ENCODE results near the gene EGFLAM. TPM values are rescaled to one million over a fixed set of nuclear protein-coding genes. Genes with fewer than 3 reads are reported as not detected.
"Not testable (repeated sequence)": the region's sequence is repeated elsewhere in the genome, so short reads cannot be mapped to it uniquely, and the experiment has no call there.

EGFLAM gene
- total RNA-seq, 1 experiment from 2014 or later, result not detected

DNA sequence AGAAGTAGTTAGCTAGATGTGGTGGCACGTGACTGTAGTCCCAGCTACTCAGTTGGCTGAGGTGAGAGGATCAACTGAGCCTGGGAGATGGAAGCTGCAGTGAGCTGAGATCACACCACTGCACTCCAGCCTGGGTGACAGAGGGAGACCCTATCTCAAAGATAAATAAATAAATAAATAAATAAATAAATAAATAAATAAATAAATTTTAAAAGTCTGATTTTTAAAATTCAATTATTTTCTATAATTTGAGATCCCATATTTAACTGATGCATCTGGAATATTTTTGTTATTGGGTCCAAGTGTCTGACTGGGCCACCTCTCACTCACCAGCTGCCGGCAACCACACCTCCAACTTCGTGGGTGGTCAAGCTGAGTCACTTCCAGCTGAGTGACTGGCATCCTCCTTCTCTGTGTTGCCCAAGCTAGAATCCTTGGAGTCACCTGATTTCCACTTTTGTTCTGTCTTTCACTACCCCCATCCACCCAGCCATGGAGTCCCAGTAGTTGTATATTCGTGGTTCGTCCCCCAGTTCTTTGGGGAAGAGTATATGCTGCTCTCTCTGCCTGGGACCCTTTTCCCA is 70.9 kb downstream of the EGFLAM start:
- DNase-seq (ENCODE audit: low read depth), result peak; percentile 90

DNA sequence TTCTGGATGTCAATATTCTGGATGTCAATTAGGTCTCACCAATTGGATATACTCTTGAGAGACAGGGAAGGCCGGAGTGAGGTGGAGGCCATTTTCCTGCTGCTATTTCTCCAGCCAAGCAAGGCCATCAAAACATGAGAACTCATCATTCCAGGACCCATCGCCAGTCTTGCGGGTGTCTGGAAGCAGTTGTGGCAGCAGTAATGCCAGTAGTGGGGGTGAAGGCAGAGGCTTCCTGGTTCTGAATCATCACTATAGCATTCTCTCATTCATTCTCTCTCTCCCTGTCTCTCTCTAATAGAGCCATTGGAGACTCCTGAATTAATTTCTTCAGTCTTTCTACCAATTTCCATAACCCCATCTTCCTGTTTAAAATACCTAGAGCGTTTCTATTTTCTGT is 71.8 kb downstream of the EGFLAM start:
- DNase-seq (ENCODE audit: low read depth), result peak; percentile 82

DNA sequence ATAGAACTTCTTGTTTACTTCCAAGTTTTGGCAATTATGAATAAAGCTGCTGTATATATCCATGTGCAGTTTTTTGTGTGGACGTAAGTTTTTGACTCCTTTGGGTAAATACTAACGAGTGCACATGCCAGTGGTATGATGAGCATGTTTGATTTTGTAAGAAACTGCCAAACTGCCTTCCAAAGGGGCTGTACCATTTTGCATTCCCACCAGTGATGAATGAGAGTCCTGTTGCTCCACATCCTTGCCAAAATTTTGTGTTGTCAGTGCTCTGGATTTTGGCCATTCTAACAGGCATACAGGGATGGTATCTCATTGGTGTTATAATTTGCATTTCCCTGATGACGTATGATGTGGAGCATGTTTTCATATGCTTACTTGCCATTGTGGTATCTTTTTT is 73.5 kb downstream of the EGFLAM start:
- DNase-seq (ENCODE audit: low read depth), result no peak

DNA sequence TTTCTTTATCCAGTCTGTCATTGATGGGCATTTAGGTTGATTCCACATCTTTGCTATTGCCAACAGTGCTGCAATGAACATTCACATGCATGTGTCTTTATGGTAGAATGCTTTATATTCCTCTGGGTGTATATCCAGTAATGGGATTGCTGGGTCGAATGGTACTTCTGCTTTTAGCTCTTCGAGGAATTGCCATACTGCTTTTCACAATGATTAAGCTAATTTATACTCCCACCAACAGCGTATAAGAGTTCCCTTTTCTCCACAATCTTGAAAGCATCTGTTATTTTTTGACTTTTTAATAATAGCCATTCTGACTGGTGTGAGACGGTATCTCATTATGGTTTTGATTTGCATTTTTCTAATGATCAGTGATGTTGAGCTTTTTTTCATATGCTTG is 74.8 kb downstream of the EGFLAM start:
- not testable (repeated sequence) for DNase-seq (ENCODE audit: low read depth)

DNA sequence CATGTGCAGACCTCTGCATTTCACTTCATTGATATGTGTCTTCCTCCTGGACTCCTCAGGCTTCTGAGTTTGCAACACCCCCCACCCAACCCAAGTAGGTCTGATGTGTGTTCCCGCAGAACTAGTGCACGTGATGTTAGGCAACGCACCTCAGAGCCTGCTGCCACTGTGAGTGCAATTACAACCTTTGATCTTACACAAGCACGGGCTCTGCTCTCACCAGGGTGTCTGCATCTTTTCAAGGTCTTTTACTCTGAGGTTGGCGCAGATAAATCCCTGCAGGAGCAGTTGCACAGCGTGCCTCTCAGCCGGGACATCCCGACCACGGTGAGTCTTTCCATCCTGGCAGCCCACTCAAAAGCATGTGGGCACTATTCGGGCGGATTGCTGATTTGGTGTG is 80.1 kb downstream of the EGFLAM start:
- DNase-seq (ENCODE audit: low read depth), result no peak

DNA sequence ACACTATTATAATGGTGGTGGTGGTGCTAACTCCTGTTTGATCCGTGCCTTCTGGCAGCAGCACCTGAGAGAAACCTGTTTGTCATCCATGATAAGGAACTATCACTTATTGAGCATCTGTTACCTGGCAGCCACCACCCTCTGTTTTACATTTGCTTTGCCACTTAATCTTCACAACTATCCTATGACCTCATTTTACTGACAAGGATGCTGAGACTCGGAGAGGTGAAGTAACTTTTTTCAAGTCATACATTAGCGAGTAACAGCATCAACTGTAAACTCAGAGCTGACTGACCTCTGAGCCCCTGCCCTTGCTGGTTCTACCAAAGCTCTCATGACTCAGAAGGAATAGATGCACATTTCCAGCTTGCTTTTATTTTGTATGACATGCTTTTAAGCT is 81.1 kb downstream of the EGFLAM start:
- peak; percentile 36 for DNase-seq (ENCODE audit: low read depth)

DNA sequence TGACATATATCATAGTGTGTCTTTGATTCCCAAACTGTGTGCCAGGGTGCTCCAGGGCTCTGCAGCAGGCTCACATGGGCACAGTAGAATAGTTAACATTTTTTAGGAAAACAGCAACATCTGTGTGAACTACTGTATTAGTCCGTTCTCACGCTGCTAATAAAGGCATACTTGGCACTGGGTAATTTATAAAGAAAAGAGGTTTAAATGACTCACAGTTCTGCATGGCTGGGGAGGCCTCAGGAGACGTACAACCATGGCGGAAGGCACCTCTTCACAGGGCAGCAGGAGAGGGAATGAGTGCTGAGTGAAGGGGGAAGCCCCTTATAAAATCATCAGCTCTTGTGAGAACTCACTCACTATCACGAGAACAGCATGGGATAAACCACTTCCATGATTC is 82.7 kb downstream of the EGFLAM start:
- peak; percentile 18 for DNase-seq (ENCODE audit: low read depth)

DNA sequence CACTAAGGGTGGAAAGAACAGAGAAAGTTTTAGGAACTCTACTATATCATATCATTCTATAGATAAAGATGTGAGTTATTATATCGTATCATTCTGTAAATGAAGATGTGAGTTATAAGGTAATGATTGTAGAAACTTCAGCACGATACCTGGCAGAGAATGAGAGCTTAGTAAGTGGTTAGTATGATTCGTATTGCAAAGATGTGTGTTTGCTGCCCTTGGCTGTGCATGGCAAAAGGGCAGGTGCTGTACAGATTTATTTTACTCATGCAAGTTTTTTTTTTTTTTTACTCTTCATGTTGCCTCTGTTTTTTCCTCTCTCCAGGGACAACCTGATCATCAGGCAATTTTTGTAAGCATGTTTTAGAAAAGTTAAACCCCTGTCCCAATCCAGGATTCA is 83.3 kb downstream of the EGFLAM start:
- DNase-seq (ENCODE audit: low read depth), result no peak

DNA sequence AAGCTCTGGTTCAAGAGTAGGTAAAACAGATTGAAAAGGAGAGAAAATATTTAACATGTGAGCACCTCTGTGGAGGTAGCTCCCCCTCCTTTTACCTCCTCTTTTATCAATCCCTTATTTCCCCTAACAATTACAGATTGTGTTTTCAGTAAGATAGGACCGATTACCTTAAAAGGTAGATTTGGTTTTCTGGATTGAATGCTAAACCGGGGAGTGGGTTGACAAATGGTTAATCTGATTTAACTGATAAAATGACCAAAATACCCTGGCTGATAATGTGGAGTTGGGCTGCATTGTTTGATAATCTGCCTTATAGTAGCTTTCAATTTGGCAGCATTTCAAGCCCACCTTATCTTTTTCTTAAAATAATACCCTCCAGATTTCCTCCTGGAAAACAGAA is 83.9 kb downstream of the EGFLAM start:
- no peak for DNase-seq (ENCODE audit: low read depth)

DNA sequence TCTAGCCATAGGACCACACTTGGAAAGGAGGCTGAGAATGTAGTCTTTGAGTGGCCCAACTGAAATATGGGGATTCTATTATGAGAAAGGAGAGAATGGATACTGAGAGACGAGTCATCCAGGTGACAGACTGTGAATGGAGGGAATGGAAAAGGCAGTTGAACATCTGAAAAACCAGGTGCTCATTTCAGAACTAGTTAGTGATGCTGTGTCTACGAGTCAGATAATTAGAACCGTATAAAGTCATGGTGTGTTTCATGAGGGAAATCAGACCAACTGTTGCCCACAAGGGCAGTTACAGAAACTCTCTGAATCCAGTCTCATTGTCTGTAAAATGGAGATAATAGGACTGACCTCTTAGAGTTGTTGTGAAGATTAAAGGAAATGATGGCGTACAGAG is 86.5 kb downstream of the EGFLAM start:
- DNase-seq (ENCODE audit: low read depth), result no peak

DNA sequence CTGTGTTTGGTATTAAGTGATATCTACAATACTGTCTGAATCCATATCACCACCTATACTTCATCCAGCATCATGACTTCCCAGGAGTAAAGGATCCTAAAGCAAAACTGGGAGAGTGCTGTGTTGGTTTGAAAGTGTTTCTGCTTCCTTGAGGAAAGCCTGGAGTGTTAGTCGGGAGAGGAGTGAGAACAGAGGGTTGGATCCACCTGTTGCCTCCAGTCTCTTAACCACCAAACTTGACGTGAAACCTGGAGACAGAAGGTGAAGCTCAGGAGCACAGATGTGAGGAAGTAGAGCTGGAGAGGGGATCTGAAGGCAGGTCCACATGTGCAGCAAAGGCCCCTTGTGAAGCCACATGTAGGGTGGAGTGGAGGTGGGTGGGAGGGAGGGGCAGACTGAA is 88.2 kb downstream of the EGFLAM start:
- DNase-seq (ENCODE audit: low read depth), result no peak

DNA sequence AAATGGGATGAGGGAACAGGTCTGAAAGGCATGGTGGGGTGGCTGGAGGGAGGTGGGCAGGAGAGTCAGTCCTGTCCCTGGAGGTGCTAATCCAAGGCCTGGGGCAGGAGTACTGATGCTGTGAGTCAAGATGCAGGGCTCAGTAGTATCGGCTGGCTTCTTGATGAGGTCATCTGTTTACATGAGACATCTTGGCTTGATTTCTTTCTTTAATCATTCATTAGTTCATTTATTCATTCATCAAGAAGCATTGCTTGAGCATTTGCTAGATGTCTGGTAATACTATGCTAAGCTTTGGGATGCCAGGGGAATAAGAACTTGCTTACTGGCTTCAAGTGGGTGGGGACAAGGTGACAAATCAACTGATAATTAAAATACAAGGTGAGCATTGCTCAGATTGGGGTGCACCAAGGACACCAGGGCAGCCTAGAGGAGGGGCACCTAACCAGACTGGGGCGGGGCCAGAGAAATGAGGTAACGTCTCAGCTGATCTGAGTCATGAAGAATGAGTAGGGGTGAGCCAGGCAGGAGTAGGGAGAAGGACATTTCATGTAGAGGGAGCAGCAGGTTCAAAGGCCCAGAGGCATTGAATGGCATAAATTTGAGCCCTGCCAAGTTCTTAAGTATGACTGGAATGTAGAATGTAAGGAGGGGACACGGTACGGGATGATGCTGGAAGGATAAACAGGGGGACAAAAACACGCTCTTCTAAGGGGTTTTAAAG is 88.8 kb downstream of the EGFLAM start:
- DNase-seq (ENCODE audit: low read depth), result peak; percentile 76

DNA sequence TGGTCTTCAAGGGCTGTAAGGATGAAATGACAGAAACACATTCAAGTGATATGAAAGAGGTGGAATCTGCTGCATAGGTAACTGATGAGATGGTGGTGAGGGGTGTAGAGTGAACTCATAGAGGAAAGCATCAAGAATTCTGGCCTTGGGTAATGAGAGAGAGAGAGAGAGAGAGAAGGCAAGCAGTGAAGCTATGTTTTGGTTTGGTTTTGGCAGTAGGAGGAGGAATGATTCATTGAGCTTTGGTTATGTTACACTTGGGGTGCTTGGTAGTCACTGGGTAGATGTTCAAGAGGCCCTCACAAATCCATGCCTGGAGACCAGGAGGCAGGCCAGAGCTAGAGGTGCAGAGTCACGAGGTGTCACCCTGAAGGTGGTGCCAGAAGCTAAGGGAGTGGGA is 89.5 kb downstream of the EGFLAM start:
- peak; percentile 60 for DNase-seq (ENCODE audit: low read depth)

DNA sequence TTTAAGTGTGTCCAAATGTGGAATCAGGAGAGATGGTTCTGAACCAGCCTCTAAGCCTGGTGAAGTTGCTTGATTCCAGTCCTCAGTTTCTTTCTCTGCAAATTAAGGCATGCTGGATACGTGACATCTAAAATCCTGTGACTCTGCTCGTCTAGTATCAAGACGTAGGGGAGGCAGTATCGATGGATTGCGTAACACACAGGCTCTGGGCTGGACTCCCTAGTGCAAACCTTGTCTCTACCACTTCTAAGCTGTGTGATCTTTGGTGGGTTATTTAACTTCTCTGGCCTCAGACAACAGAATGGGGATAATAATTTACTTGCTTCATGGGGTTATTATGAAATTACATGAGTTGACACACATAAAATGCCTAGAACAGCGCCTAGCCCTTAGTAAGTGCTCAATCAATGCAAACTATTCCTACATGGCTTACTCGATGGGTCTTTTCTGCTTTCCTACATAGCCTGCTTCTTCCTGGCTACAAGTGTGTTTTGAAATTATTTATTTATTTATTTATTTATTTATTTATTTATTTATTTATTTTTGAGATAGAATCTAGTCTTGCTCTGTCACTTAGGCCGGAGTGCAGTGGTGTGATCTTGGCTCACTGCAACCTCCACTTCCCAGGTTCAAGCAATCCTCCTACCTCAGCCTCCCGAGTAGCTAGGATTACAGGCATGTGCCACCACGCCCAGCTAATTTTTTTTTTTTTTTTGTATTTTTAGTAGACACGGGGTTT is 102.1 kb downstream of the EGFLAM start:
- DNase-seq (ENCODE audit: low read depth), result no peak

DNA sequence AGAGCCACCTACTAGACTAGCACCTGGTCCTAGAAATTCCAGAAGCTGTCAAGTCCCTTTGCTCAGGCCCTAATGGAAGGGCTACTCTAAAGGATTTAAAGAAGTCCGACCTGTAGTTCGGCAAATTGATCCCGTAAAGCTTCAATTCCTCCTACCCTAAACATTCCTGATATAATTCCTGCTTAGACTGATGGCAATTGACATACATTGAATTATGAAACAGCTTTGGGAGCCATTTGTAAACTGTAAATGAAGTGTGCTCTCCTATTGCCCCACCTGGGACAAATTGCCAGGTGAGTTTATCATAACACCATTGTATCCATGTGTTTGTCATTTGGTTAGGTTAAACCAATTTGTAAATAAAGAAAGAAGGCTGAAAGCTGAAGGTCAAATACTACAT is 104.4 kb downstream of the EGFLAM start:
- DNase-seq (ENCODE audit: low read depth), result no peak

DNA sequence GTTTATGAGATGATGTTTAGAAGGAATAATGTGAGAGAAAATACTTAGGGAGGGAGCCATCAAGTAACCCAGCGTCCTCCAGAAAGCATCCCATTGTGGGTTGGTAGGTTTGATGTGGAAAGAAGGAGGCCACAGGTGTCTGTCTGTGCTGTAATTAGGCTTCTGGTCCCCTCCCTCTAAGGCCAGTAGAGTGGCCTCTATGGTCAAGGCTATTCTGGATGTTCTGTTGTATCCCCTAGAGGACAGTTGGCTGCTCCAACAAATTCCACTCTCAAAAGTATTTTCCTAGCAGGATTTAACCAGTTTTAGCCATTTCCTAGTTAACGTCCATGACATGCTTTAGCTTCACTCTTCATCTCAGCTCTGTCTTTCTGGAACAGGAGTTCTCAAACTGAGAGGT is 106.5 kb downstream of the EGFLAM start:
- no peak for DNase-seq (ENCODE audit: low read depth)

DNA sequence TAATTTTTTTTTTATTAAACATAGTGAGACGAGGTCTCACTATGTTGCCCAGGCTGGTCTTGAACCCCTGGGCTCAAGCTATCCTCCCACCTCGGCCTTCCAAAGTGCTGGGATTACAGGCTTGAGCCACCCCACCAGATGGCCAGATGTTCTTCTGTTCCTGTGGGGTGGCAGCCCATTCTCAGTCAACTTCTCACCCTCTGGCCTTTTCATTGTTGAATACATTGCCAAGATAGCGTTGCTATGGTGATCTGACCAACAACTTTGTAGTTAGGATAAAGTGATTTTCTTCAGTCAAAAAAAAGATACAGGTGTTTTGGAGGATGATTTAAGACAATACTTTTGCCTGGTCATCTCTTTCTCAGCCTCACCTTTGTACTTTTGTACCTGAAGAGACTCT is 109.1 kb downstream of the EGFLAM start:
- peak; percentile 45 for DNase-seq (ENCODE audit: low read depth)

DNA sequence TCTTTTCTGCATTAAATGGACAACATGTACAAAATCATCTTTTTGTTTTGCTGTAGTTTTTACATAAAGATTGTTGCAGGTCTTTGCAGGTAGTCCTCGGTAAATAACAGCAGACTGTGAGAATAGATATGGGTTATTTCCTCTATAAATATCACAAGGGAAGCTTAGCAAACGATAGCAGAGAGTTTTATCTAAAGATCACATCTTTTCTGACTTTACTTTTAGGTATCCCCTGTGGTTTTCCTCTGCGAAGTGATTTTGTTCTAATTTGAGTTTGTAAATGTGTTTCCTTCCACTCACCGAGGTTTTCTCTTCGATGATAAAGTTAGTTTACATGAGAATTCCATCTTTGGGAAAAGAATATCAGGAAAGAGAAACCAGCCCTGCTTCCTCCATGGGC is 109.6 kb downstream of the EGFLAM start:
- no peak for DNase-seq (ENCODE audit: low read depth)

DNA sequence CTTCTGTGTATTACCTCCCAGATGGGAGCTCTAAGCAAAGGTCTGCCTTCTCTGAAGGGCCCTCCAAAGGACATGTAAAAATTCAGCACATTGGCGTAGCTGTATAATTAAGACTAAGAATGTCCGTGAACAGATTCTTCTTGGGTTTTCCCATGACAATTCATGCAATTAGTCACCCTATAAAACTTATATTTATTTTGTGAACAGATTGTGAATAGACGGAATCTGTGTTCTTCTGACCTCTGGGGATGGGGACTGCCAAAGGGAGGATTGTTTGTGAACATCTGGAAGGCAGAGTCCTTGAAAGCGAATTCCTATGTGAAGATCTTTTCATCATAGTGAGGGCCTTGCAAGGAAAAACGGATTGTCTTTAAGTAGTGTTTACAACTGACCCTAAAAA is 111.3 kb downstream of the EGFLAM start:
- DNase-seq (ENCODE audit: low read depth), result peak; percentile 58

DNA sequence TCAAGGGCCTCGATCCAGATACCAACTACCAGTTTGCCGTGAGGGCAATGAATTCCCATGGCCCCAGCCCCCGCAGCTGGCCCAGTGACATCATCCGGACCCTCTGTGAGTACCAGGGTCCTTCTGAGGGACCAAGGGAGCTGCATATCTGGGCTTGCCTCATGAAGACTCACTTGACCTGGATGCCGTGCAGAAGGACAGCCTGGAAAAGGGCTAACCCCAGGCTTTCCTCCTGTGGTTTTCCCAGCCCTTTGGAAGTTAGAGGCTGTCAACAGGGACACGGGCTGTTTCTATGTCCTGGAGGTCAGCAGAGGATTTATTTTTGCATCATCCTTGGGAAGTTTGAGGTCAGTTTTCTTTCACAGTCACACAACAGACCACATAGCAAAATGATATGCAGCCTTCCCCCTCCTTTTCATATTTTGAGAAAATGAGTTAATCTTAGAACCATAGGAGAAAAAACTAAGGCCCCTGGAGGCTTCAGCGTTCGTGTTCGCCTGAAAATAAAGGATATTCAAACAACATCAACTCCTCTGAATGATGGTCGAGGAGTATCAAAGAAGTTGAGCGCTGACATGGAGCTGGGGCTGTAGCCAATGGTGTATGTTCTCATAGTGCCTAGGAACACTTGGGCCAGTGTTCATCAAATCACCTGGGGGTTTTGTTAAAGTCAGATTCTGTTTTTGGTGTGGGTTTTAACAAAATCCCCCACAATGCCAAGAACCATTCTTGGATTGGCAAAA is 112.2 kb downstream of the EGFLAM start:
- peak; percentile 8 for DNase-seq (ENCODE audit: low read depth)

DNA sequence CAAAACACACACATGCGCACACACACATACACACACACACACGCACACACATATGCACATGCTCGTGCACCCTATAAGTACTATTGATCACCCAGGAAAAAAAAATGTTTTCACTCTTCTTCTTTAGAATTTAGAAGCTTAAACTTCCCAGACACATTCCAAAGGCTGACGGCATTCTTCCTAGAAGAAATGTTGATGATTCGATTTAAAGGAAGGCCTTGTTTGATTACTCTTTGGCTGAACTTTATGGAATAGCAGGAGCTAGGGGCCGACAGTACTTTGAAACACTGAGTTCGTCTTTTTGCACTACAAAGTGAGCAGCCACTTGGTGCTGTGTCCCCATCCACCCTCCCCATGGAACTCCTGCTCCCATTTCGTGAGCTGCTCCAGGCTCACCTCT is 113.2 kb downstream of the EGFLAM start:
- no peak for DNase-seq (ENCODE audit: low read depth)

DNA sequence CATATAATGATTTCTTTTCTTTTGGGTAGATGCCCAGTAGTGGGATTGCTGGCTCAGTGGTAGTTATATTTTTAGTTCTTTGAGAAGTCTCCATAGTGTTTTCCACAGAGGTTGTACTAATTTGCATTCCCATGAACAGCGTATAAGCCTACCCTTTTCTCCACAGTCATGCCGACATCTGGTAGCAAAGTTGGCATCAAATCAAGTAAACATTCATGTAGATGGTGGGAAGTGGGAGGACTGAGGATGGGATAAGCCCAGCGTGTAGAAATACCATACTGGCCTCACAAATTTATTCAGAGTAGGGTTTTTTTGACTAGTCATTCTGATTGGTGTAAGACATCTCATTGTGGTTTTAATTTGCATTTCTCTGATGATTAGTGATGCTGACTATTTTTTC is 115.4 kb downstream of the EGFLAM start:
- peak; percentile 29 for DNase-seq (ENCODE audit: low read depth)
